ENCODE data around the gene UBAP2.

Gene UBAP2

DNA sequence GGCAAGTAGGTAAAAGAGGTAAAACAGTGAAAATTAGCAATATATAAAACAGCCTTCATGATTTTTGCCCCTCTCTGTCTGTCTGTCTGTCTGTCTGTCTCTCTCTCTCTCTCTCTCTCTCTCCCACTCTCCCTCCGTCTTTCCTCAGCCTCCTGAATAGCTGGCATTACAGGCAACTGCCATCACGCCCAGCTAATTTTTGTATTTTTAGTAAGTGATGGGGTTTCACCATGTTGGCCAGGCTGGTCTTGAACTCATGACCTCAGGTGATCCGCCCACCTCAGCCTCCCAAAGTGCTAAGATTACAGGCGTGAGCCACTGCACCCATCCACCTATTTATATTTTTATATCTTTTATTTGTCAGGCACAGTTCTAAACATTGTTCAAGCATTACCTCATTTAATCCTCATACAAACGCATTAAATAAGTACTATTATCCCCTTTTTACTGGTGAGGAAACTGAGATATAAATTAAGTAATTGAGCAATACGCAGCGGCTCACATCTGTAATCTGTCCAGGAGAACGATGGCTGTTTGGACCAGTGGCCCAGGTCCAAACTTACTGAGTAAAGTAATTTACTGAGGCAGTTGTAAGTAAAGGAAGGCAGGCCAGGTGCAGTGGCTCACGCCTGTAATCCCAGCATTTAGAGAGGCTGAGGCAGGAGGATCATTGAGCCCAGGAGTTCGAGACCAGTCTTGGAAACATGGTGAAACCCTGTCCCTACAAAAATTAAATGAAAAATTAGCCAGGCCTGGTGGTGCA, 170.8 kb downstream of the UBAP2 start:
- DNase-seq (ENCODE audit: low read depth): no peak

All from CMK (cell line).